Stimulated activated CD8-positive, alpha-beta memory T cell treated with anti-CD3 and anti-CD28 coated beads, Interleukin-7, amount 100 ng/mL, for 24 hours (primary cell): ENCODE results near the gene BLOC1S1.

Experiments used
- DNase-seq: peaks from one replicate; pipeline ENCODE4 v3.0.0-alpha.2; 2020; ENCODE audit warnings: low read depth

The BLOC1S1 gene

GRCh38 chr12:55711786-55712553 is 3.9 kb upstream of the BLOC1S1 start:
- no peak for DNase-seq

GRCh38 chr12:55712700-55713415 is 3.0 kb upstream of the BLOC1S1 start:
- no peak for DNase-seq

GRCh38 chr12:55713721-55714120 is 2.1 kb upstream of the BLOC1S1 start:
- no peak for DNase-seq

- DNase-seq, result no peak
These were observed 579 bp upstream of the BLOC1S1 start for GRCh38 chr12:55715169-55715764.

DNA sequence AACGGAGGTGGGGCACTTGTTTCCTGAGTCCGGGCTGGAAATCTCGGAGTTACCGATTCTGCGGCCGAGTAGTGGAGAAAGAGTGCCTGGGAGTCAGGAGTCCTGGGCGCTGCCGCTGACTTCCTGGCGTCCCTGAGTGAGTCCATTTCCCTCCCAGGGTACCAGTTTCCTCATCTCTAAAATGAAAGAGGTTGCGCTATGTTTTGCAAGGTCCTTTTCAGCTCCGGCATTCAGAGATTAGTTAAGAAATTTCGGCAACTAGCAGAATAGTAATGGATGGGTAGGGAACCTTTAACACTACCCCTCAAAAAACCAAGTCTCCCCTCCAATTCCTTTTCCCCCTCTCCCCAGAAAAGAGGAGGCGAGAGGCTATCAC is 724 bp downstream of the BLOC1S1 start:
- no peak for DNase-seq

GRCh38 chr12:55717011-55718007 is 1.5 kb downstream of the BLOC1S1 start:
- DNase-seq, result no peak

DNA sequence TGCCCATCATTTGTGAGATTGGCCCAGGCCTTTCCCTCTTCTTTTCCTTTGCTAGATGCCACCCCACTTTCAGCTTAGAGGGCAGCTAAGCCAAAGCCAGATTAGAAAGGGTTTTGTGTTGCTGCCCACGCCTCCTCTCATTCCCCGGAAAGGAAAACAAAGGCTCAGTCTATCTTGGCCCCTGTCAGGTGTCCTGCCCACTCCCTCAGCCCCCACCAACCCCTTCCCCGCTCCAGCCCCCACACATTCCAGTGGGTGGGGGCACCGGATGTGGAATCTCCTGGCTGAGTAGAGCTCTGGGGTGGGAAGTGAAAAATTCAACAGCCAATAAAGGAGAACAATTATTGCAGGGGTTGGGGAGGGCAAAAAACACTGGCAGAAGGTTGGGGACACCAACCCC is 2.2 kb downstream of the BLOC1S1 start:
- no peak for DNase-seq

DNA sequence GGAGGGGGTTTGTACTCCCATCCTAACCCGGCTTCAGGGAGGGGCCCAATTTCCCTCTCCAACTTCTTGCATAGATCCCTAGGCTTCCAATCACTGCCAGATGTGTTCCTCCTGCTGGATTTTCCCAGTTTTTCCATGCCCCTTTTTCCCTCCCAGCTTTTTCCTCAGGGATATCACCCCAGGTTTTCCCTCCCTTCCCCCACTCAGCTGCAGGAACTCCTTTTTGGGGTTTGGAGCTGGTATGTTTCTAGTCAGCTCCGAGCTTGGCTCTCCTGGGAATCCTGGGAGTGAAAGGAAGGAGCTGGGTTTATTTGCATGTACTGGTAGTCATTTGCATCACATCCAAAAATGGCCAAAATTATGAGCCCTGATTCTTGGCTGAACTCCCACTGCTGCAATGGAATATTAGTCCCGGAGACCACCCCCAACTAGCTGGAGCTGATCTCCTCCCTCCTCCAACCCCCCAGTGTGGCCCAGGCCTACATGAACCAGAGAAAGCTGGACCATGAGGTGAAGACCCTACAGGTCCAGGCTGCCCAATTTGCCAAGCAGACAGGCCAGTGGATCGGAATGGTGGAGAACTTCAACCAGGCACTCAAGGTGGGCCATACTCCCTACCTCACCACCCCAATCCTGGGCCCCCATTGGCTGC is 2.9 kb downstream of the BLOC1S1 start:
- DNase-seq, result no peak

- DNase-seq, result no peak
These were observed 3.5 kb downstream of the BLOC1S1 start for GRCh38 chr12:55719371-55719770.

- no peak for DNase-seq
These were observed 4.3 kb downstream of the BLOC1S1 start, which contains the start of gene RDH5 for GRCh38 chr12:55720071-55720564. RDH5 (plus strand) TSS chr12:55720393; CDS start chr12:55721185, 792 bp downstream.

DNA sequence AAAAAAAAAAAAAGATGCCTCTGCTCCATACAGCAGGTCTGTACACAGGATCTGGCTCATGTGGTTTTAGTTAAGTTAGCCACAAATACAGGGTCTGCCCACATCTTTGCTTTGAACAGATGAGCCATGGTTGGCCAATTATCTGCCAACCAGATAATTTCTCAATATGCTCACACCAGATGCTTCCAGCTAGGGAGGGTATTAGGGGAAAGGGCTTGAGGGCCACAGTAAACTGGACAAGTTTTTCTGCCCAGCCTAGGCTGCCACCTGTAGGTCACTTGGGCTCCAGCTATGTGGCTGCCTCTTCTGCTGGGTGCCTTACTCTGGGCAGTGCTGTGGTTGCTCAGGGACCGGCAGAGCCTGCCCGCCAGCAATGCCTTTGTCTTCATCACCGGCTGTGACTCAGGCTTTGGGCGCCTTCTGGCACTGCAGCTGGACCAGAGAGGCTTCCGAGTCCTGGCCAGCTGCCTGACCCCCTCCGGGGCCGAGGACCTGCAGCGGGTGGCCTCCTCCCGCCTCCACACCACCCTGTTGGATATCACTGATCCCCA is 5.1 kb downstream of the BLOC1S1 start:
- DNase-seq, result no peak

DNA sequence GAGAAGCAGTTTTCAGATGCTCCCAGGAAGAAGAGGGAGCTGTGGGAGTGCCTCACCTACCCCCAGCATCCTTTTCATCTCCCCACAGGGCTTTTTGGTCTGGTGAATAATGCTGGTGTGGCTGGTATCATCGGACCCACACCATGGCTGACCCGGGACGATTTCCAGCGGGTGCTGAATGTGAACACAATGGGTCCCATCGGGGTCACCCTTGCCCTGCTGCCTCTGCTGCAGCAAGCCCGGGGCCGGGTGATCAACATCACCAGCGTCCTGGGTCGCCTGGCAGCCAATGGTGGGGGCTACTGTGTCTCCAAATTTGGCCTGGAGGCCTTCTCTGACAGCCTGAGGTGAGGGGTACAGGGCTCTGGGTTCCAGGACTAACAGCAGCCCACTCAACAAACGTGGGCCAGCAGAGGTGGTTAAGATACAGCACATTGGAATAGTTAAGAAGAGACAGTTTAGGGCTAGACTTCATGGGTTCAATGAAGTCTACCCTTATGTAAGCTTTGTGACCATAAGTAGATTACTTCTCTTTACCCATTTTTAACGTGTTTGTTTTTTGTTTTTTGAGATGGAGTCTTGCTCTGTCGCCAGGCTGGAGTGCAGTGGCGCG is 5.9 kb downstream of the BLOC1S1 start:
- no peak for DNase-seq

- DNase-seq, result no peak
These were observed 7.1 kb downstream of the BLOC1S1 start for GRCh38 chr12:55722948-55723347.

DNA sequence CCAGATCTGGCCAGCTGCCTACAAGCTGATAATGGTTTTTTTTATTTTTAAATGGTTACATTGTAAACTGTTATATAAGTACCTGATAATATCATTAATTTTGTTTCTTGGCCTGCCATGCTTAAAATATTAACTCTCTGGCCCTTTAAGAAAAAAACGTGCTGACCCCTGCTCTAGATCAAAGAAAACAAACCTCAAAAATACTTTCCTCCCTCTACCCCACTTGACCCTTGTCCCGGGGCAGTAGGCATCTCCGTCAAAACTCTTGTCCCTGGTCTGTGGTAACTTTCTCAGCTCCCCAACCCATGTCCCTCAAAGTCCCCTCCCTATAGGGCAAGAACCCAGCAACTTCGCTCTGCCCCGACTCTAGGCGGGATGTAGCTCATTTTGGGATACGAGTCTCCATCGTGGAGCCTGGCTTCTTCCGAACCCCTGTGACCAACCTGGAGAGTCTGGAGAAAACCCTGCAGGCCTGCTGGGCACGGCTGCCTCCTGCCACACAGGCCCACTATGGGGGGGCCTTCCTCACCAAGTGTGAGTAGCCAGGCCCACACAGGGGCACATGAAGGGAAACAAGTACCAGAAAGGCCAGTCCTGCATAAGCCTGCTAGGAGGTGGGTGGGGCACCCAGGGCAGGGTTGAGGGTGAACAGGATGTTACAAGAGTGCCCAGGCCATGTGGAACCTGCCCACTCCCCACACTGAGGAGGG is 7.8 kb downstream of the BLOC1S1 start:
- DNase-seq, result no peak

DNA sequence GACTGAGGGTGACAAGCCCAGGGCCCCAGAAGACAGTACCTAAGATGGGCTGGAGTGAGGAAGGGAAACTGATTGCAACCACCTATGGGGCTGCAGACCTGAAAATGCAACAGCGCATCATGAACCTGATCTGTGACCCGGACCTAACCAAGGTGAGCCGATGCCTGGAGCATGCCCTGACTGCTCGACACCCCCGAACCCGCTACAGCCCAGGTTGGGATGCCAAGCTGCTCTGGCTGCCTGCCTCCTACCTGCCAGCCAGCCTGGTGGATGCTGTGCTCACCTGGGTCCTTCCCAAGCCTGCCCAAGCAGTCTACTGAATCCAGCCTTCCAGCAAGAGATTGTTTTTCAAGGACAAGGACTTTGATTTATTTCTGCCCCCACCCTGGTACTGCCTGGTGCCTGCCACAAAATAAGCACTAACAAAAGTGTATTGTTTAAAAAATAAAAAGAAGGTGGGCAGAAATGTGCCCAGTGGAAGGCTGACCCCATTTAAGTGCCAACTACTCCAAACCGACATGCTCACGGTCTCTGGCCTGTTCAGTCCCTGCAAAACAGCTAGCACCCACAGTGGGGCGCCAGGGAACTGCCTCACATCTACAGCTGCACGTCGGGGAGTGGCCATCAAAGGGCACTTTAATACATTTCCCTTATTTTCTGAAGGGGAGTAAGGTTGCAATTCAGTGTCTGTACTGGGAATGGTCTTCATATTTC is 8.5 kb downstream of the BLOC1S1 start:
- no peak for DNase-seq

DNA sequence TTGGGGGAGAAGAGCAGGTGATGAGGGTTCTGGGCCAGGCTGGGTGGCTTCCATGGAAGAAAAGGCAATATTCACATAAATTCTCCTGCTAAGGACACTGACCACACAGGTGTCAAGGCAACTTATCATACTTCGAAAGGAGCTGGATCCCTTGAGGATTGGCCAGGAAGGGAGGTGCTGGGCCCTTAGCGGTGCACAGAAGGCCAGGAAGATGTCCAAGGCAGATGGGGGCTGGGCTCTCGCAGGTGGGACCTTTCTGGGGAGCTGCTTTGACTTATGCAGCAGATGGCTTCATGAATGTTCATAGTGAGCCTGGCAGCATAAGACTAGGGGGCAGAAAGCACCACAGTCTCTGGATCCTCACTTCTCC is 9.1 kb downstream of the BLOC1S1 start:
- DNase-seq, result no peak

DNA sequence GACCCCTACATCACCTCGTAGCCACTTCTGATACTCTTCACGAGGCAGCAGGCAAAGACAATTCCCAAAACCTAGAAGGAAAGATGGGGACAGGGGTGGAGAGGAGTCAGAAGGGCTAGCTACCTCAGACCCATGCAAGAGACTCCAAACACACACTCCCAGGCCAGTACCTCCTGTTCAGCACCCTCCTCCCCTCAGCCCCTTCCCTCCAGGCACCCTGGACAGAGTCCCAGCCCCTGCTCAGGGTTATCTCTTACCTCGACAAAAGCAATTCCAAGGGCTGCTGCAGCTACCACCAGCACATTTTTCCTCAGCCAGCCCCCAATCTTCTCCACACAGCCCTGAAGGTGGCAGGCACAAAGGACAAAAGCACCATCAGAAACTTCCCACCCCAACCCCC is 9.7 kb downstream of the BLOC1S1 start:
- DNase-seq, result no peak

DNA sequence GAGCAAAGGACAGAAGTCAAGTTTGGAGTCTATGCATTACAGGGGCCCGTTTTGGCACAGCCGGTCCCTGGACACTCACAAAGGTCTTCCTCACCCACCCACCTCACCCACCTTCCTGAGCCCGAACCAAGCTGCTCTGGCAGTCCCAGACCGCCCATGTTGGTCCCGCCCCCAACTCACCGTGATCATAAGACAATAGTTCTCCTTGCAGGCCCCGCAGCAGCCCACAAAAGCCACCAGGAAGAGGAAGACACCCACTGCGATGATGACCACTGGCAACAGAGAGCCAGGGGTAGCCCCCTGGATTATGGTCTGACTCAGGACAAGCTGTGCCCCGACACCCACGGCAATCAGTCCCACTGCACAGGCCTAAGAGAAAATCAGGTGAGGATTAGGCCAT is 11.1 kb downstream of the BLOC1S1 start:
- no peak for DNase-seq

DNA sequence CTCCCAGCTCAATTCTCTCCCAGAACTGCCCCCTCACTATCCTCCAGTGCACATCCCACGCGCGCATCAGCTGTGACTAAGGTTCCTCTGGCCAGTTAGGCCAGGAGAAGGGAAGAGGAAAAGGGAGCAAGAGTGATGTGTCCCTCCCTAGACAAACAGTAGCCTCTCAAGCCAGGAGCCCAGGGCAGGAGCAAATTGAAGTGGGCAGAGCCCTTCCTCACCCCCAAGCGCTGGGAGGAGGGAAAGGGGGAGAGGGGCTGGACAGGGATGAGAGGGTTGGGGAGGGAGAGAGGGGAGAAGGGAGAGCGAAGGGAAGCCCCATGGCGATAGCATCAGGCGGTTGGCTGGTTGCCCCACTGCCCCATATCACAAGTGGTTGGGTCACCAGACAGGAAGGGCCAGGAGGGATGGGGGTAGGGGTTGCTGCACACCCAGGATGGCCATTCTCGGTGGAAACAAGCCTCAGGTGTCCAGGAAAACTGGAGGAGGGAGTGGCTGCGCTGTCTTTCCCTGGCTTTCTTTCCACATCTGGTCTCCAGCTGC is 11.9 kb downstream of the BLOC1S1 start:
- no peak for DNase-seq
